Endothelial cell (in vitro differentiated cells): ENCODE data around the gene CCDC71. TPM values are rescaled to one million over a fixed set of nuclear protein-coding genes. Genes with fewer than 3 reads are reported as not detected.

Source experiments
- DNase-seq: peaks from one replicate; pipeline ENCODE4 v3.0.0; 2021; ENCODE audit warnings: low spot score
- H3K27ac Mint-ChIP-seq: one replicate; pipeline ENCODE4 v1.8.0; 2021; ENCODE audit warnings: mixed read lengths, inconsistent platforms; ENCODE audit not compliant: unreplicated experiment
- H3K27me3 Mint-ChIP-seq: one replicate; pipeline ENCODE4 v1.8.0; 2021; ENCODE audit warnings: mild to moderate bottlenecking, moderate library complexity, mixed read lengths, inconsistent platforms; ENCODE audit not compliant: unreplicated experiment
- H3K36me3 Mint-ChIP-seq: one replicate; pipeline ENCODE4 v1.8.0; 2021; ENCODE audit warnings: mild to moderate bottlenecking, low read depth, mixed read lengths, inconsistent platforms; ENCODE audit not compliant: unreplicated experiment
- H3K4me1 Mint-ChIP-seq: one replicate; pipeline ENCODE4 v1.8.0; 2021; ENCODE audit warnings: mild to moderate bottlenecking, mixed read lengths, inconsistent platforms; ENCODE audit not compliant: unreplicated experiment
- H3K4me3 Mint-ChIP-seq: one replicate; pipeline ENCODE4 v1.8.0; 2021; ENCODE audit warnings: mild to moderate bottlenecking, mixed read lengths, inconsistent platforms; ENCODE audit not compliant: unreplicated experiment
- H3K9me3 Mint-ChIP-seq: one replicate; pipeline ENCODE4 v1.8.0; 2021; ENCODE audit warnings: mixed read lengths, inconsistent platforms; ENCODE audit not compliant: unreplicated experiment
- CTCF ChIP-seq: fragments of 200-600 bp; sonication (generic); IDR thresholded peaks from one replicate; pipeline ENCODE4 v1.5.0; 2021; ENCODE audit warnings: antibody characterized with exemption; ENCODE audit not compliant: unreplicated experiment
- total RNA-seq: library from RNA; stranded (reverse); fragmentation: NEBNext Ultra II Directional; extraction: Animal tissue kit (Norgen Biotek cat#: 25700); gene quantifications from one replicate; pipeline ENCODE4 v1.2.1, GENCODE V29; 2021; ENCODE audit not compliant: unreplicated experiment

Gene CCDC71
- total RNA-seq, 1 donor from 2014 or later: 24.8 TPM

GRCh38 chr3:49131040-49131439 lies 35.1 kb downstream of the CCDC71 start:
- DNase-seq: no peak
- TF ChIP-seq CTCF: no peak
- Mint-ChIP-seq H3K4me1 (peaks cover 12% of the 10 kb centered on the region), H3K9me3 (no peaks in the 10 kb centered on the region), H3K27me3 (peaks cover 16% of the 10 kb centered on the region), H3K27ac (peak overlapping the region; percentile 64), H3K36me3 (peaks cover 22% of the 10 kb centered on the region), H3K4me3 (peak overlapping the region; percentile 96)

- H3K27ac Mint-ChIP-seq: no peak overlapping the region
- H3K4me1 Mint-ChIP-seq: no peaks in the 10 kb centered on the region
- peaks cover 13% of the 10 kb centered on the region for H3K27me3 Mint-ChIP-seq
- H3K4me3 Mint-ChIP-seq: no peak overlapping the region
- H3K36me3 Mint-ChIP-seq: peaks cover 36% of the 10 kb centered on the region
- no peaks in the 10 kb centered on the region for H3K9me3 Mint-ChIP-seq
- DNase-seq: no peak
- TF ChIP-seq CTCF: no peak
These were observed 41.0 kb downstream of the CCDC71 start for GRCh38 chr3:49124991-49125670.

GRCh38 chr3:49124203-49124602 lies 41.9 kb downstream of the CCDC71 start:
- DNase-seq: no peak
- H3K4me3 Mint-ChIP-seq: no peak overlapping the region
- H3K4me1 Mint-ChIP-seq: peaks cover 5% of the 10 kb centered on the region
- H3K27me3 Mint-ChIP-seq: peaks cover 7% of the 10 kb centered on the region
- H3K27ac Mint-ChIP-seq: no peak overlapping the region
- no peaks in the 10 kb centered on the region for H3K9me3 Mint-ChIP-seq
- H3K36me3 Mint-ChIP-seq: peaks cover 29% of the 10 kb centered on the region
- TF ChIP-seq CTCF: no peak

GRCh38 chr3:49123687-49124086 lies 42.4 kb downstream of the CCDC71 start:
- peaks cover 27% of the 10 kb centered on the region for H3K36me3 Mint-ChIP-seq

More at GRCh38 chr3:49123687-49124086, 42.4 kb downstream of the CCDC71 start:
- Mint-ChIP-seq H3K27me3 (peaks cover 5% of the 10 kb centered on the region), H3K9me3 (no peaks in the 10 kb centered on the region), H3K4me1 (peaks cover 5% of the 10 kb centered on the region), H3K27ac (no peak overlapping the region), H3K4me3 (no peak overlapping the region)
- DNase-seq: no peak
- TF ChIP-seq CTCF: no peak
